ENCODE data around the gene ZNF536.

DNA sequence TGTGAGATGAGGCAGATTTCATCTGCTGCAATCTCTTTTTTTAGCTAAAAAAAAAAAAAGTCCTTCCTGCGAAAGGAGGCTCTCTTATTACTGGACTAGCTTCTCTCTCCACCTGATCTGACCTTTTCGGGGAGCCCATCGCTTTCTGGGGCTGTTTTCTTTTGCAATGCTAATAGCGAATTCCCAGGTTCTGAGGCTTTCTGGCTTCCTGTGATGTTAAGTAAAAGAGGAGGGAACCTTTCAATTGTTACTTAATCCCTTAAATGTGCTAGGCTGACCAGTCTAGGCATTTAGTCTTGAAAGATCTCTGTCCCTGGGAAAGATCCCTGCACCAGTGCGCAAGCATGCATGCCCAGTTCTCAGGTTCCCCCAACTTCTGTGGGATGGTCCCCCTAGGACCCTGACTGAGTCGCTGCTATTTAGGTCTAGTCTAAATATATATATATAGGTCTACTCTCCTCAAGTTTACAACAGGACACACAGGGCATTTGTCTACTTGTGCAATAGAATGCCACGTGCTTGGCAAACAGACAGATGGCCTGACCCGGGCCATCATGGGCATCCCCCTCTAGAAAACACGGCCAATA, 224.7 kb downstream of the ZNF536 start:
- no peak for TF ChIP-seq POLR2A (IDR thresholded peaks at IDR 0.05)
- no peak for TF ChIP-seq CTCF (IDR thresholded peaks at IDR 0.05)
